Neural progenitor cell (in vitro differentiated cells): ENCODE results near the gene SCN1A.

Source experiments
- CTCF ChIP-seq: fragments of 200-600 bp; sonication (generic); IDR thresholded peaks from 2 replicates; pipeline ENCODE4 v1.5.1; 2017; ENCODE audit warnings: antibody characterized with exemption, mild to moderate bottlenecking
- EZH2 ChIP-seq: fragments of 200-600 bp; sonication (generic); IDR thresholded peaks from 2 replicates; pipeline ENCODE4 v1.6.1; 2017; ENCODE audit warnings: antibody characterized with exemption, mild to moderate bottlenecking, moderate library complexity

DNA sequence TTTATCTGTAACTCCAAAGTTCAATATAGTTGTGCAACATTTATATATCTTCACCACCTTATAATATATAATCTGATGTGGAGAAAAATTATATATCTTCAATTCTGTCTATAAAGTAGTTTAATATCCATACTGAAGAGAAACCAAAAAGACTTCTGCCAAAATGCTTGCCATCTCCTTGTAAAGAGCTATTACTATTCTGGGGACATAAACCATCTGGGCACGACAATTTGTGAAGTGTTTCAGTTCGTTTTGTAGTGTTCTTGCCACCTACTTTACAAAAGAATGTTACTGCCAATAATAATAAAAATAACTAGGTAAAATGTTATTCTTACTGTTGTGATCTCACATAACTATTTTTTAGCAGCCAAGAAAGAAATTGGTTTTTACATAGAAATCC, 45.1 kb downstream of the SCN1A start:
- TF ChIP-seq EZH2: no peak
- TF ChIP-seq CTCF: no peak
